IMR-90 (cell line): Measurements from ENCODE around the gene MORN5. TPM values are rescaled to one million over a fixed set of nuclear protein-coding genes. Genes with fewer than 3 reads are reported as not detected.

Experiments used
- ATAC-seq: fragments of 200-7000 bp; cut with Tn5 transposase; 2 replicates; pipeline ENCODE4 v1.9.1; 2020; ENCODE audit warnings: low read depth, mild to moderate bottlenecking, moderate library complexity
- BruUV-seq: library from RNA; stranded (reverse); fragments of 400-500 nt; replicated peaks from 2 replicates; lab custom pipeline; 2021; lab: Mats Ljungman, UMichigan
- CTCF ChIA-PET: fragments of 300-600 bp; formaldehyde crosslinking; extraction: SDS; loops from one replicate; lab custom pipeline; 2021; ENCODE audit warnings: antibody characterized with exemption; lab: Yijun Ruan, JAX
- POLR2A ChIA-PET: fragments of 300-600 bp; sonication (Branson Sonifier 250); formaldehyde crosslinking; loops from one replicate; lab custom pipeline; 2022; ENCODE audit warnings: antibody characterized with exemption; ENCODE audit not compliant: unreplicated experiment; lab: Charles Lee
- DNase-seq: peaks from one replicate; pipeline ENCODE4 v3.0.0; 2013
- H2AFZ ChIP-seq: replicated peaks from 2 replicates; pipeline ENCODE3; 2013; ENCODE audit warnings: low read length, mild to moderate bottlenecking; ENCODE audit not compliant: poor library complexity
- H2AK5ac ChIP-seq: 2 replicates; pipeline ENCODE4 v1.6.1; 2013; ENCODE audit warnings: low read depth, low read length, inconsistent platforms
- H2AK9ac ChIP-seq: replicated peaks from 2 replicates; pipeline ENCODE3; 2013; ENCODE audit warnings: mild to moderate bottlenecking, low read depth, low read length, moderate library complexity; ENCODE audit not compliant: poor library complexity
- H2BK120ac ChIP-seq: 2 replicates; pipeline ENCODE4 v1.6.1; 2013; ENCODE audit warnings: low read depth, low read length, inconsistent platforms
- H2BK15ac ChIP-seq: 3 replicates; pipeline ENCODE4 v1.6.1; 2013; ENCODE audit warnings: low read depth, low read length, inconsistent platforms
- H2BK20ac ChIP-seq: 2 replicates; pipeline ENCODE4 v1.6.1; 2013; ENCODE audit warnings: low read depth, mild to moderate bottlenecking, inconsistent platforms, low read length, moderate library complexity
- H2BK5ac ChIP-seq: 2 replicates; pipeline ENCODE4 v1.6.1; 2013; ENCODE audit warnings: mild to moderate bottlenecking, low read depth, low read length, inconsistent platforms; ENCODE audit not compliant: poor library complexity, severe bottlenecking
- H3K14ac ChIP-seq: replicated peaks from 2 replicates; pipeline ENCODE4 v1.6.1; 2013; ENCODE audit warnings: low read depth, low read length, inconsistent platforms
- H3K18ac ChIP-seq: 2 replicates; pipeline ENCODE4 v1.6.1; 2013; ENCODE audit warnings: low read depth, low read length, control low read depth
- H3K23ac ChIP-seq: 2 replicates; pipeline ENCODE4 v1.6.1; 2013; ENCODE audit warnings: low read depth, low read length, inconsistent platforms
- H3K27ac ChIP-seq: 2 replicates; pipeline ENCODE4 v1.5.1; 2013; ENCODE audit warnings: mild to moderate bottlenecking, control low read depth, low read length; ENCODE audit not compliant: insufficient read depth
- H3K27me3 ChIP-seq: 2 replicates; pipeline ENCODE4 v1.6.1; 2013; ENCODE audit warnings: low read length; ENCODE audit not compliant: control insufficient read depth, insufficient read depth
- H3K36me3 ChIP-seq: 2 replicates; pipeline ENCODE4 v1.6.1; 2013; ENCODE audit warnings: low read length, mixed read lengths; ENCODE audit not compliant: control insufficient read depth, insufficient read depth
- H3K4ac ChIP-seq: 2 replicates; pipeline ENCODE4 v1.6.1; 2013; ENCODE audit warnings: low read depth, low read length, inconsistent platforms
- H3K4me1 ChIP-seq: 2 replicates; pipeline ENCODE4 v1.6.1; 2013; ENCODE audit warnings: low read length, mixed read lengths; ENCODE audit not compliant: control insufficient read depth, insufficient read depth
- H3K4me2 ChIP-seq: 2 replicates; pipeline ENCODE4 v1.6.1; 2013; ENCODE audit warnings: low read depth, mild to moderate bottlenecking, control low read depth, low read length, moderate library complexity
- H3K4me3 ChIP-seq: 2 replicates; pipeline ENCODE4 v1.5.1; 2013; ENCODE audit warnings: low read depth, mild to moderate bottlenecking, control low read depth, low read length, moderate library complexity; ENCODE audit not compliant: insufficient read depth
- H3K56ac ChIP-seq: 2 replicates; pipeline ENCODE4 v1.6.1; 2013; ENCODE audit warnings: low read length, inconsistent platforms; ENCODE audit not compliant: insufficient read depth; ENCODE audit errors: extremely low read depth
- H3K79me1 ChIP-seq, 2 experiments: 2 replicates each; pipeline ENCODE4 v1.6.1; 2013; ENCODE audit warnings: low read length in 2 of 2, inconsistent platforms in 1 of 2, low read depth in 1 of 2
- H3K9ac ChIP-seq: 2 replicates; pipeline ENCODE4 v1.6.1; 2013; ENCODE audit warnings: low read depth, low read length, control low read depth
- H3K9me1 ChIP-seq: 2 replicates; pipeline ENCODE4 v1.6.1; 2013; ENCODE audit warnings: low read length, inconsistent platforms; ENCODE audit not compliant: insufficient read depth
- H3K9me3 ChIP-seq: 2 replicates; pipeline ENCODE4 v1.6.1; 2013; ENCODE audit warnings: low read length; ENCODE audit not compliant: control insufficient read depth, insufficient read depth
- H4K20me1 ChIP-seq: 2 replicates; pipeline ENCODE4 v1.6.1; 2013; ENCODE audit warnings: low read length, inconsistent platforms; ENCODE audit not compliant: insufficient read depth
- H4K5ac ChIP-seq: 2 replicates; pipeline ENCODE4 v1.6.1; 2013; ENCODE audit warnings: mild to moderate bottlenecking, low read depth, low read length, control low read depth
- H4K8ac ChIP-seq, 2 experiments: 2 replicates each; pipeline ENCODE4 v1.6.1; 2013; ENCODE audit warnings: low read depth in 2 of 2, low read length in 2 of 2, control low read depth in 1 of 2, inconsistent platforms in 1 of 2
- H4K91ac ChIP-seq: 2 replicates; pipeline ENCODE4 v1.6.1; 2013; ENCODE audit warnings: low read depth, low read length, inconsistent platforms; ENCODE audit not compliant: insufficient read depth
- CEBPB ChIP-seq: IDR thresholded peaks from 2 replicates; pipeline ENCODE4 v1.6.1; 2012; ENCODE audit warnings: low read depth, low read length, improper control_type of control experiment
- CHD1 ChIP-seq: IDR thresholded peaks from 2 replicates; pipeline ENCODE4 v1.6.1; 2012; ENCODE audit warnings: low read depth, low read length, improper control_type of control experiment
- FOS ChIP-seq: fragments of 150-350 bp; IDR thresholded peaks from 2 replicates; pipeline ENCODE4 v1.6.1; 2016; ENCODE audit warnings: low read depth, low read length
- MAFK ChIP-seq: IDR thresholded peaks from 2 replicates; pipeline ENCODE4 v1.6.1; 2012; ENCODE audit warnings: low read depth, low read length, improper control_type of control experiment
- MAZ ChIP-seq: IDR thresholded peaks from 2 replicates; pipeline ENCODE4 v1.6.1; 2012; ENCODE audit warnings: low read depth, mild to moderate bottlenecking, low read length, improper control_type of control experiment, moderate library complexity, borderline replicate concordance
- MXI1 ChIP-seq: IDR thresholded peaks from 2 replicates; pipeline ENCODE4 v1.6.1; 2012; ENCODE audit warnings: low read depth, mild to moderate bottlenecking, low read length, moderate library complexity, borderline replicate concordance
- NFE2L2 ChIP-seq: fragments of 150-350 bp; IDR thresholded peaks from 2 replicates; pipeline ENCODE4 v1.6.1; 2016; ENCODE audit warnings: low read depth, mild to moderate bottlenecking, low read length
- POLR2A ChIP-seq: IDR thresholded peaks from 2 replicates; pipeline ENCODE4 v1.6.1; 2012; ENCODE audit warnings: mild to moderate bottlenecking, low read depth, low read length
- RAD21 ChIP-seq: IDR thresholded peaks from 2 replicates; pipeline ENCODE4 v1.6.1; 2012; ENCODE audit warnings: low read length, improper control_type of control experiment
- RCOR1 ChIP-seq: IDR thresholded peaks from 2 replicates; pipeline ENCODE4 v1.6.1; 2012; ENCODE audit warnings: mild to moderate bottlenecking, low read length, improper control_type of control experiment; ENCODE audit not compliant: insufficient replicate concordance
- RFX5 ChIP-seq: IDR thresholded peaks from 2 replicates; pipeline ENCODE4 v1.8.0; 2012; ENCODE audit warnings: low read depth, mild to moderate bottlenecking, low read length, moderate library complexity
- SMC3 ChIP-seq: fragments of 150-350 bp; IDR thresholded peaks from 2 replicates; pipeline ENCODE4 v1.6.1; 2016; ENCODE audit warnings: low read depth, mild to moderate bottlenecking, antibody characterized with exemption, low read length, moderate library complexity
- WGBS, 2 experiments: methylation state at CpG; one replicate each; pipeline versions ENCODE4 v1.1.5 to v1.1.7; 2013; ENCODE audit warnings: missing lambda C conversion rate in 2 of 2; ENCODE audit not compliant: insufficient read length in 1 of 2; ENCODE audit errors: extremely low coverage in 2 of 2; 5-methylcytosine and 5-hydroxymethylcytosine counted together
- dilution Hi-C: fragments of 300-500 bp; cut with HindIII; formaldehyde crosslinking; loops from one replicate; pipeline ENCODE4 v1.14.3; 2018; ENCODE audit warnings: low sequenced_read_pairs; ENCODE audit not compliant: unreplicated experiment
- in situ Hi-C: fragments of 300-500 bp; cut with MboI; formaldehyde crosslinking; loops from 3 replicates; pipeline ENCODE4 v1.14.3; 2019; ENCODE audit warnings: low sequenced_read_pairs, inconsistent platforms, mixed read lengths
- intact Hi-C: fragments of 100-400 bp; cut with micrococcal nuclease; formaldehyde crosslinking; loops from 2 replicates; pipeline ENCODE4 v1.10.0; 2022
- polyA plus RNA-seq, 3 experiments: library from polyadenylated mRNA; depleted of rRNA; stranded (reverse); fragments of >200 nt; gene quantifications; 2 replicates each; pipeline ENCODE4 v1.2.3, GENCODE V29; 2012; ENCODE audit warnings: low replicate concordance in 1 of 3
- total RNA-seq: library from RNA; depleted of rRNA; stranded (reverse); fragments of >200 nt; gene quantifications from 2 replicates; pipeline ENCODE4 v1.2.3, GENCODE V29; 2012
- TF ChIP-seq, protein P1 (sequence below): fragments of 150-350 bp; IDR thresholded peaks from 2 replicates; pipeline ENCODE4 v1.6.1; 2016; ENCODE audit warnings: low read depth, mild to moderate bottlenecking, low read length, moderate library complexity, borderline replicate concordance

MORN5 gene
- total and polyA plus RNA-seq, 2 of the 4 experiments (the other 2 are of a cell fraction) = not detected

DNA sequence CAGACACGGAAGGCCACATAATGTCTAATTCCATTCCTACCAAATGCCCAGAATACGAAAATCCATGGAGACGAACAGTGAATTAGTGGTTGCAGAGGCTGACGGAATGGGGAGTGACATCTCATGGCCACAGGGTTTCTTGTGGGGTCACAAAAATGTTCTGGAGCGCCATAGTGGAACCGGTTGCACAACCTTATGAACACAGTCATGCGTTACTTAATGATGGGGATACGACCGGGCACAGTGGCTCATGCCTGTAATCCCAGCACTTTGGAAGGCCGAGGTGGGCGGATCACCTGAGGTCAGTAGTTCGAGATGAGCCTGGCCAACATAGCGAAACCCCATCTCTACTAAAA is 40.6 kb upstream of the MORN5 start:
- H2BK20ac ChIP-seq = no peak overlapping the region
- H2AFZ ChIP-seq = no peak overlapping the region
- CTCF ChIA-PET = interaction anchor here (4.7 kb wide), 1 partner anchor 20 kb away, joined by 37 read pairs; no protein-coding TSS in a partner anchor
- intact Hi-C loops (no loop called here), in situ Hi-C loops (no loop called here), dilution Hi-C loops (no loop called here)
- no peak overlapping the region for H3K27ac ChIP-seq
- H2AK5ac ChIP-seq = no peak overlapping the region
- no peak overlapping the region for H2BK15ac ChIP-seq
- no peak overlapping the region for H3K56ac ChIP-seq
- 81% methylated on average over 7 of the region's 13 CpGs; no CpG with 5 or more reads in 1 of the 2 experiments for WGBS, 2 experiments
- H2BK120ac ChIP-seq = no peak overlapping the region
- H4K8ac ChIP-seq = no peak overlapping the region
- POLR2A ChIA-PET = no interaction called here
- H3K9me1 ChIP-seq = no peaks in the 10 kb centered on the region
- no peak overlapping the region for H2BK5ac ChIP-seq
- no peak overlapping the region for H3K4me3 ChIP-seq
- H3K23ac ChIP-seq = no peak overlapping the region
- no peak for DNase-seq
- H3K27me3 ChIP-seq = peaks cover 21% of the 10 kb centered on the region
- no peak overlapping the region for H3K18ac ChIP-seq
- BruUV-seq = no TSS peak
- no peaks in the 10 kb centered on the region for H3K36me3 ChIP-seq
- H4K91ac ChIP-seq = no peak overlapping the region
- ATAC-seq = no peak
- TF ChIP-seq MAFK (no peak), SMC3 (no peak), POLR2A (no peak), RAD21 (no peak), CEBPB (no peak), RCOR1 (no peak), CHD1 (no peak), MAZ (no peak), MXI1 (no peak), NFE2L2 (no peak), FOS (no peak), RFX5 (no peak)
- TF ChIP-seq, protein P1, sequence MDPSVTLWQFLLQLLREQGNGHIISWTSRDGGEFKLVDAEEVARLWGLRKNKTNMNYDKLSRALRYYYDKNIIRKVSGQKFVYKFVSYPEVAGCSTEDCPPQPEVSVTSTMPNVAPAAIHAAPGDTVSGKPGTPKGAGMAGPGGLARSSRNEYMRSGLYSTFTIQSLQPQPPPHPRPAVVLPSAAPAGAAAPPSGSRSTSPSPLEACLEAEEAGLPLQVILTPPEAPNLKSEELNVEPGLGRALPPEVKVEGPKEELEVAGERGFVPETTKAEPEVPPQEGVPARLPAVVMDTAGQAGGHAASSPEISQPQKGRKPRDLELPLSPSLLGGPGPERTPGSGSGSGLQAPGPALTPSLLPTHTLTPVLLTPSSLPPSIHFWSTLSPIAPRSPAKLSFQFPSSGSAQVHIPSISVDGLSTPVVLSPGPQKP = no peak
- H3K9ac ChIP-seq = no peak overlapping the region
- H4K20me1 ChIP-seq = no peaks in the 10 kb centered on the region
- no peak overlapping the region for H3K4me2 ChIP-seq
- no peak overlapping the region for H2AK9ac ChIP-seq
- no peak overlapping the region for H3K14ac ChIP-seq
- no peaks in the 10 kb centered on the region for H3K79me1 ChIP-seq
- no peak overlapping the region for H3K4ac ChIP-seq
- no peak overlapping the region for H4K5ac ChIP-seq
- H3K9me3 ChIP-seq = no peaks in the 10 kb centered on the region
- no peaks in the 10 kb centered on the region for H3K4me1 ChIP-seq
